IMR-90 (cell line): ENCODE measurements around the gene DTX3L. TPM values are rescaled to one million over a fixed set of nuclear protein-coding genes. Genes with fewer than 3 reads are reported as not detected.

Experiments
- ATAC-seq: fragments of 200-7000 bp; cut with Tn5 transposase; 2 replicates; pipeline ENCODE4 v1.9.1; 2020; ENCODE audit warnings: low read depth, mild to moderate bottlenecking, moderate library complexity
- BruUV-seq: library from RNA; stranded (reverse); fragments of 400-500 nt; replicated peaks from 2 replicates; lab custom pipeline; 2021; lab: Mats Ljungman, UMichigan
- CTCF ChIA-PET: fragments of 300-600 bp; formaldehyde crosslinking; extraction: SDS; loops from one replicate; lab custom pipeline; 2021; ENCODE audit warnings: antibody characterized with exemption; lab: Yijun Ruan, JAX
- POLR2A ChIA-PET: fragments of 300-600 bp; sonication (Branson Sonifier 250); formaldehyde crosslinking; loops from one replicate; lab custom pipeline; 2022; ENCODE audit warnings: antibody characterized with exemption; ENCODE audit not compliant: unreplicated experiment; lab: Charles Lee
- DNase-seq: peaks from one replicate; pipeline ENCODE4 v3.0.0; 2013
- H2AFZ ChIP-seq: replicated peaks from 2 replicates; pipeline ENCODE3; 2013; ENCODE audit warnings: low read length, mild to moderate bottlenecking; ENCODE audit not compliant: poor library complexity
- H2AK5ac ChIP-seq: 2 replicates; pipeline ENCODE4 v1.6.1; 2013; ENCODE audit warnings: low read depth, low read length, inconsistent platforms
- H2AK9ac ChIP-seq: replicated peaks from 2 replicates; pipeline ENCODE3; 2013; ENCODE audit warnings: mild to moderate bottlenecking, low read depth, low read length, moderate library complexity; ENCODE audit not compliant: poor library complexity
- H2BK120ac ChIP-seq: 2 replicates; pipeline ENCODE4 v1.6.1; 2013; ENCODE audit warnings: low read depth, low read length, inconsistent platforms
- H2BK15ac ChIP-seq: 3 replicates; pipeline ENCODE4 v1.6.1; 2013; ENCODE audit warnings: low read depth, low read length, inconsistent platforms
- H2BK20ac ChIP-seq: 2 replicates; pipeline ENCODE4 v1.6.1; 2013; ENCODE audit warnings: low read depth, mild to moderate bottlenecking, inconsistent platforms, low read length, moderate library complexity
- H2BK5ac ChIP-seq: 2 replicates; pipeline ENCODE4 v1.6.1; 2013; ENCODE audit warnings: mild to moderate bottlenecking, low read depth, low read length, inconsistent platforms; ENCODE audit not compliant: poor library complexity, severe bottlenecking
- H3K14ac ChIP-seq: replicated peaks from 2 replicates; pipeline ENCODE4 v1.6.1; 2013; ENCODE audit warnings: low read depth, low read length, inconsistent platforms
- H3K18ac ChIP-seq: 2 replicates; pipeline ENCODE4 v1.6.1; 2013; ENCODE audit warnings: low read depth, low read length, control low read depth
- H3K23ac ChIP-seq: 2 replicates; pipeline ENCODE4 v1.6.1; 2013; ENCODE audit warnings: low read depth, low read length, inconsistent platforms
- H3K27ac ChIP-seq: 2 replicates; pipeline ENCODE4 v1.5.1; 2013; ENCODE audit warnings: mild to moderate bottlenecking, control low read depth, low read length; ENCODE audit not compliant: insufficient read depth
- H3K27me3 ChIP-seq: 2 replicates; pipeline ENCODE4 v1.6.1; 2013; ENCODE audit warnings: low read length; ENCODE audit not compliant: control insufficient read depth, insufficient read depth
- H3K36me3 ChIP-seq: 2 replicates; pipeline ENCODE4 v1.6.1; 2013; ENCODE audit warnings: low read length, mixed read lengths; ENCODE audit not compliant: control insufficient read depth, insufficient read depth
- H3K4ac ChIP-seq: 2 replicates; pipeline ENCODE4 v1.6.1; 2013; ENCODE audit warnings: low read depth, low read length, inconsistent platforms
- H3K4me1 ChIP-seq: 2 replicates; pipeline ENCODE4 v1.6.1; 2013; ENCODE audit warnings: low read length, mixed read lengths; ENCODE audit not compliant: control insufficient read depth, insufficient read depth
- H3K4me2 ChIP-seq: 2 replicates; pipeline ENCODE4 v1.6.1; 2013; ENCODE audit warnings: low read depth, mild to moderate bottlenecking, control low read depth, low read length, moderate library complexity
- H3K4me3 ChIP-seq: 2 replicates; pipeline ENCODE4 v1.5.1; 2013; ENCODE audit warnings: low read depth, mild to moderate bottlenecking, control low read depth, low read length, moderate library complexity; ENCODE audit not compliant: insufficient read depth
- H3K56ac ChIP-seq: 2 replicates; pipeline ENCODE4 v1.6.1; 2013; ENCODE audit warnings: low read length, inconsistent platforms; ENCODE audit not compliant: insufficient read depth; ENCODE audit errors: extremely low read depth
- H3K79me1 ChIP-seq, 2 experiments: 2 replicates each; pipeline ENCODE4 v1.6.1; 2013; ENCODE audit warnings: low read length in 2 of 2, inconsistent platforms in 1 of 2, low read depth in 1 of 2
- H3K9ac ChIP-seq: 2 replicates; pipeline ENCODE4 v1.6.1; 2013; ENCODE audit warnings: low read depth, low read length, control low read depth
- H3K9me1 ChIP-seq: 2 replicates; pipeline ENCODE4 v1.6.1; 2013; ENCODE audit warnings: low read length, inconsistent platforms; ENCODE audit not compliant: insufficient read depth
- H3K9me3 ChIP-seq: 2 replicates; pipeline ENCODE4 v1.6.1; 2013; ENCODE audit warnings: low read length; ENCODE audit not compliant: control insufficient read depth, insufficient read depth
- H4K20me1 ChIP-seq: 2 replicates; pipeline ENCODE4 v1.6.1; 2013; ENCODE audit warnings: low read length, inconsistent platforms; ENCODE audit not compliant: insufficient read depth
- H4K5ac ChIP-seq: 2 replicates; pipeline ENCODE4 v1.6.1; 2013; ENCODE audit warnings: mild to moderate bottlenecking, low read depth, low read length, control low read depth
- H4K8ac ChIP-seq, 2 experiments: 2 replicates each; pipeline ENCODE4 v1.6.1; 2013; ENCODE audit warnings: low read depth in 2 of 2, low read length in 2 of 2, control low read depth in 1 of 2, inconsistent platforms in 1 of 2
- H4K91ac ChIP-seq: 2 replicates; pipeline ENCODE4 v1.6.1; 2013; ENCODE audit warnings: low read depth, low read length, inconsistent platforms; ENCODE audit not compliant: insufficient read depth
- BHLHE40 ChIP-seq: fragments of 150-350 bp; IDR thresholded peaks from 2 replicates; pipeline ENCODE4 v1.6.1; 2016; ENCODE audit warnings: mild to moderate bottlenecking, low read depth, low read length
- CHD1 ChIP-seq: IDR thresholded peaks from 2 replicates; pipeline ENCODE4 v1.6.1; 2012; ENCODE audit warnings: low read depth, low read length, improper control_type of control experiment
- FOS ChIP-seq: fragments of 150-350 bp; IDR thresholded peaks from 2 replicates; pipeline ENCODE4 v1.6.1; 2016; ENCODE audit warnings: low read depth, low read length
- MAFK ChIP-seq: IDR thresholded peaks from 2 replicates; pipeline ENCODE4 v1.6.1; 2012; ENCODE audit warnings: low read depth, low read length, improper control_type of control experiment
- MAZ ChIP-seq: IDR thresholded peaks from 2 replicates; pipeline ENCODE4 v1.6.1; 2012; ENCODE audit warnings: low read depth, mild to moderate bottlenecking, low read length, improper control_type of control experiment, moderate library complexity, borderline replicate concordance
- NFE2L2 ChIP-seq: fragments of 150-350 bp; IDR thresholded peaks from 2 replicates; pipeline ENCODE4 v1.6.1; 2016; ENCODE audit warnings: low read depth, mild to moderate bottlenecking, low read length
- POLR2A ChIP-seq: IDR thresholded peaks from 2 replicates; pipeline ENCODE4 v1.6.1; 2012; ENCODE audit warnings: mild to moderate bottlenecking, low read depth, low read length
- RAD21 ChIP-seq: IDR thresholded peaks from 2 replicates; pipeline ENCODE4 v1.6.1; 2012; ENCODE audit warnings: low read length, improper control_type of control experiment
- RCOR1 ChIP-seq: IDR thresholded peaks from 2 replicates; pipeline ENCODE4 v1.6.1; 2012; ENCODE audit warnings: mild to moderate bottlenecking, low read length, improper control_type of control experiment; ENCODE audit not compliant: insufficient replicate concordance
- RFX5 ChIP-seq: IDR thresholded peaks from 2 replicates; pipeline ENCODE4 v1.8.0; 2012; ENCODE audit warnings: low read depth, mild to moderate bottlenecking, low read length, moderate library complexity
- SMC3 ChIP-seq: fragments of 150-350 bp; IDR thresholded peaks from 2 replicates; pipeline ENCODE4 v1.6.1; 2016; ENCODE audit warnings: low read depth, mild to moderate bottlenecking, antibody characterized with exemption, low read length, moderate library complexity
- WGBS, 2 experiments: methylation state at CpG; one replicate each; pipeline versions ENCODE4 v1.1.5 to v1.1.7; 2013; ENCODE audit warnings: missing lambda C conversion rate in 2 of 2; ENCODE audit not compliant: insufficient read length in 1 of 2; ENCODE audit errors: extremely low coverage in 2 of 2; 5-methylcytosine and 5-hydroxymethylcytosine counted together
- dilution Hi-C: fragments of 300-500 bp; cut with HindIII; formaldehyde crosslinking; loops from one replicate; pipeline ENCODE4 v1.14.3; 2018; ENCODE audit warnings: low sequenced_read_pairs; ENCODE audit not compliant: unreplicated experiment
- in situ Hi-C: fragments of 300-500 bp; cut with MboI; formaldehyde crosslinking; loops from 3 replicates; pipeline ENCODE4 v1.14.3; 2019; ENCODE audit warnings: low sequenced_read_pairs, inconsistent platforms, mixed read lengths
- intact Hi-C: fragments of 100-400 bp; cut with micrococcal nuclease; formaldehyde crosslinking; loops from 2 replicates; pipeline ENCODE4 v1.10.0; 2022
- polyA plus RNA-seq, 3 experiments: library from polyadenylated mRNA; depleted of rRNA; stranded (reverse); fragments of >200 nt; gene quantifications; 2 replicates each; pipeline ENCODE4 v1.2.3, GENCODE V29; 2012; ENCODE audit warnings: low replicate concordance in 1 of 3
- total RNA-seq: library from RNA; depleted of rRNA; stranded (reverse); fragments of >200 nt; gene quantifications from 2 replicates; pipeline ENCODE4 v1.2.3, GENCODE V29; 2012
- TF ChIP-seq, protein P1 (sequence below): conservative IDR thresholded peaks from 2 replicates; pipeline ENCODE4 v1.5.1; 2012; ENCODE audit warnings: mild to moderate bottlenecking, low read depth, low read length, improper control_type of control experiment
- TF ChIP-seq, protein P2 (sequence below): fragments of 150-350 bp; IDR thresholded peaks from 2 replicates; pipeline ENCODE4 v1.6.1; 2016; ENCODE audit warnings: low read depth, mild to moderate bottlenecking, low read length, moderate library complexity, borderline replicate concordance

The DTX3L gene
- total and polyA plus RNA-seq, 2 of the 4 experiments (the other 2 are of a cell fraction) = 4.1 to 7.9 TPM

GRCh38 chr3:122581622-122582021 lies 17.5 kb downstream of the DTX3L start:
- Histone ChIP-seq H2AK5ac (no peak overlapping the region), H3K9me1 (no peaks in the 10 kb centered on the region), H3K36me3 (no peaks in the 10 kb centered on the region), H2BK5ac (no peak overlapping the region), H2AFZ (no peak overlapping the region), H2AK9ac (no peak overlapping the region), H4K8ac (no peak overlapping the region), H3K9me3 (peaks cover 7% of the 10 kb centered on the region), H3K4me2 (no peak overlapping the region), H3K23ac (no peak overlapping the region), H3K18ac (no peak overlapping the region), H3K4me3 (no peak overlapping the region), H3K4me1 (peaks cover 1% of the 10 kb centered on the region; the same call in 1 of the 2 replicates), H3K4ac (no peak overlapping the region), H4K91ac (no peak overlapping the region), H3K27me3 (no peaks in the 10 kb centered on the region), H2BK120ac (no peak overlapping the region), H4K20me1 (no peaks in the 10 kb centered on the region), H3K14ac (no peak overlapping the region), H2BK20ac (no peak overlapping the region), H3K79me1 (no peaks in the 10 kb centered on the region), H4K5ac (no peak overlapping the region), H3K56ac (no peak overlapping the region), H2BK15ac (no peak overlapping the region), H3K9ac (no peak overlapping the region), H3K27ac (no peak overlapping the region)
- ATAC-seq (no peak), DNase-seq (no peak)
- ChIA-PET CTCF (no interaction called here), POLR2A (no interaction called here)
- in situ Hi-C loops = no loop called here
- no TSS peak for BruUV-seq
- intact Hi-C loops = no loop called here
- dilution Hi-C loops = no loop called here
- whole genome bisulfite sequencing, 2 experiments = no CpG with 5 or more reads among the region's 2 CpGs
- TF ChIP-seq FOS (no peak), CHD1 (no peak), SMC3 (no peak), RCOR1 (no peak), RAD21 (no peak), MAFK (no peak), BHLHE40 (no peak), NFE2L2 (no peak), POLR2A (no peak), RFX5 (no peak), MAZ (no peak)
- TF ChIP-seq, protein P1, sequence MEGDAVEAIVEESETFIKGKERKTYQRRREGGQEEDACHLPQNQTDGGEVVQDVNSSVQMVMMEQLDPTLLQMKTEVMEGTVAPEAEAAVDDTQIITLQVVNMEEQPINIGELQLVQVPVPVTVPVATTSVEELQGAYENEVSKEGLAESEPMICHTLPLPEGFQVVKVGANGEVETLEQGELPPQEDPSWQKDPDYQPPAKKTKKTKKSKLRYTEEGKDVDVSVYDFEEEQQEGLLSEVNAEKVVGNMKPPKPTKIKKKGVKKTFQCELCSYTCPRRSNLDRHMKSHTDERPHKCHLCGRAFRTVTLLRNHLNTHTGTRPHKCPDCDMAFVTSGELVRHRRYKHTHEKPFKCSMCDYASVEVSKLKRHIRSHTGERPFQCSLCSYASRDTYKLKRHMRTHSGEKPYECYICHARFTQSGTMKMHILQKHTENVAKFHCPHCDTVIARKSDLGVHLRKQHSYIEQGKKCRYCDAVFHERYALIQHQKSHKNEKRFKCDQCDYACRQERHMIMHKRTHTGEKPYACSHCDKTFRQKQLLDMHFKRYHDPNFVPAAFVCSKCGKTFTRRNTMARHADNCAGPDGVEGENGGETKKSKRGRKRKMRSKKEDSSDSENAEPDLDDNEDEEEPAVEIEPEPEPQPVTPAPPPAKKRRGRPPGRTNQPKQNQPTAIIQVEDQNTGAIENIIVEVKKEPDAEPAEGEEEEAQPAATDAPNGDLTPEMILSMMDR = no peak
- TF ChIP-seq, protein P2, sequence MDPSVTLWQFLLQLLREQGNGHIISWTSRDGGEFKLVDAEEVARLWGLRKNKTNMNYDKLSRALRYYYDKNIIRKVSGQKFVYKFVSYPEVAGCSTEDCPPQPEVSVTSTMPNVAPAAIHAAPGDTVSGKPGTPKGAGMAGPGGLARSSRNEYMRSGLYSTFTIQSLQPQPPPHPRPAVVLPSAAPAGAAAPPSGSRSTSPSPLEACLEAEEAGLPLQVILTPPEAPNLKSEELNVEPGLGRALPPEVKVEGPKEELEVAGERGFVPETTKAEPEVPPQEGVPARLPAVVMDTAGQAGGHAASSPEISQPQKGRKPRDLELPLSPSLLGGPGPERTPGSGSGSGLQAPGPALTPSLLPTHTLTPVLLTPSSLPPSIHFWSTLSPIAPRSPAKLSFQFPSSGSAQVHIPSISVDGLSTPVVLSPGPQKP = no peak
